HUES6 (cell line): ENCODE data around the gene ACBD5.
A peak's percentile ranks its signal among the peaks of the same experiment; 100 is the strongest.
"Not testable (repeated sequence)": the region's sequence is repeated elsewhere in the genome, so short reads cannot be mapped to it uniquely, and the experiment has no call there.

Source experiments
- H3K27ac ChIP-seq: 2 replicates; pipeline ENCODE4 v1.7.0; 2013; ENCODE audit warnings: low read depth, mild to moderate bottlenecking, low read length, inconsistent platforms
- H3K27me3 ChIP-seq: 2 replicates; pipeline ENCODE4 v1.6.1; 2013; ENCODE audit warnings: low read length; ENCODE audit not compliant: control insufficient read depth, insufficient read depth
- H3K36me3 ChIP-seq: 2 replicates; pipeline ENCODE4 v1.6.1; 2013; ENCODE audit warnings: low read length; ENCODE audit not compliant: control insufficient read depth, insufficient read depth
- H3K4me1 ChIP-seq: 2 replicates; pipeline ENCODE4 v1.6.1; 2013; ENCODE audit warnings: low read length; ENCODE audit not compliant: control insufficient read depth, insufficient read depth
- H3K4me3 ChIP-seq: 2 replicates; pipeline ENCODE4 v1.5.1; 2013; ENCODE audit warnings: low read depth, low read length
- H3K9ac ChIP-seq: one replicate; pipeline ENCODE4 v1.6.1; 2013; ENCODE audit warnings: mild to moderate bottlenecking, low read length
- H3K9me3 ChIP-seq: 2 replicates; pipeline ENCODE4 v1.6.1; 2013; ENCODE audit warnings: low read depth, low read length; ENCODE audit not compliant: control insufficient read depth, insufficient read depth

ACBD5 gene

GRCh38 chr10:27240212-27241009 lies at the start of gene ACBD5:
Gene ACBD5, minus strand, starts transcription at chr10:27240797. Its CDS starts 109 bp downstream, at chr10:27240688.
- H3K9ac ChIP-seq, result peak within 1 kb of the TSS; percentile 73
- H3K4me1 ChIP-seq, result 0 out of 2 replicates have a peak, but pooled peaks cover 7% of the 10 kb centered on the region
- H3K36me3 ChIP-seq, result no peaks in the 10 kb centered on the region
- H3K27me3 ChIP-seq, result no peaks in the 10 kb centered on the region
- H3K4me3 ChIP-seq, result peak within 1 kb of the TSS; percentile 74
- no peaks in the 10 kb centered on the region for H3K9me3 ChIP-seq
- H3K27ac ChIP-seq, result peak within 1 kb of the TSS; percentile 60; the same call in 1 of the 2 replicates

GRCh38 chr10:27285093-27285492 lies 44.5 kb upstream of the ACBD5 start:
- H3K4me3 ChIP-seq, result no peak overlapping the region
- no peak overlapping the region for H3K27ac ChIP-seq
- H3K9me3 ChIP-seq, result no peaks in the 10 kb centered on the region
- no peaks in the 10 kb centered on the region for H3K36me3 ChIP-seq
- no peaks in the 10 kb centered on the region for H3K4me1 ChIP-seq
- H3K9ac ChIP-seq, result no peak overlapping the region
- no peaks in the 10 kb centered on the region for H3K27me3 ChIP-seq

DNA sequence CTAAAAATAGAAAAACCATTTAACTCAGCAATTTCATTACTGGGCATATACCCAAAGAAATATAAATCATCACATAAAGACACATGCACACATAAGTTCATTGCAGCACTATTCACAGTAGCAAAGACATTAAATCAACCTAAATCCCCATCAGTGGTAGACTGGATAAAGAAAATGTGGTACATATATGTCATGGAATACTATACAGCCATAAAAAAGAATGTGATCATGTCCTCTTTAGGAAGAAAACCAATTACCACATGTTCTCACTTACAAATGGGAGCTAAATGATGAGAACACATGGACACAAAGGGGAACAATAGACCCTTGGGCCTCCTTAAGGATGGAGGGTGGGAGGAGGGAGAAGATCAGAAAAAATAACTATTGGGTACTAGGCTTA lies 36.0 kb upstream of the ACBD5 start:
- no peak overlapping the region for H3K9ac ChIP-seq
- no peaks in the 10 kb centered on the region for H3K27me3 ChIP-seq
- no peaks in the 10 kb centered on the region for H3K4me1 ChIP-seq
- no peaks in the 10 kb centered on the region for H3K36me3 ChIP-seq
- no peak overlapping the region for H3K4me3 ChIP-seq
- no peak overlapping the region for H3K27ac ChIP-seq
- H3K9me3 ChIP-seq, result no peaks in the 10 kb centered on the region

DNA sequence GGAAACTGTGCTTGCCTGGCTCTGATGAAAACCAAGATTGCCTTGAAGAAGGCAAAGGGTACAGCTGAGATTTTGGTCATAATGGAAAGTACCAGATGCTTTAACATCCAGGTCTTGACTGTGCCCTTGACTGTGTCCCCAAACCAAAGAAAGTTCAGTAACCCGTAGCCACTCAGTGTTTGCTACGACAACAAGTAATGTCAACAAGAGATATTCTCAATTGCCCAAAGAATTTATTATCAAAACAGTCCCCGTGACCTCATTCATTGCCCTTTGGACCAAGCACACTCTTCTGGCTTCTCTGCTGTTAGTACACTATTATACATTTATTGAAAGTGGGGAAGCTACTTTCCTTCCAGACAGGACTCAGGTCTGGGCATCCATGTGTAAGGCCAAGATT lies 25.4 kb upstream of the ACBD5 start:
- H3K4me1 ChIP-seq, H3K27me3 ChIP-seq, H3K36me3 ChIP-seq, H3K4me3 ChIP-seq, H3K9ac ChIP-seq, H3K27ac ChIP-seq, H3K9me3 ChIP-seq: not testable (repeated sequence)

GRCh38 chr10:27262788-27263187 lies 22.2 kb upstream of the ACBD5 start:
- H3K4me1 ChIP-seq, H3K36me3 ChIP-seq, H3K9me3 ChIP-seq, H3K4me3 ChIP-seq, H3K27ac ChIP-seq, H3K9ac ChIP-seq: not testable (repeated sequence)
- H3K27me3 ChIP-seq, result peaks cover 39% of the 10 kb centered on the region

- H3K36me3 ChIP-seq, result no peaks in the 10 kb centered on the region
- peak overlapping the region; percentile 41 for H3K9ac ChIP-seq
- no peaks in the 10 kb centered on the region for H3K4me1 ChIP-seq
- peaks cover 49% of the 10 kb centered on the region for H3K27me3 ChIP-seq
- H3K9me3 ChIP-seq, result peaks cover 4% of the 10 kb centered on the region; the same call in 1 of the 2 replicates
- H3K4me3 ChIP-seq, result peak overlapping the region; percentile 77
- no peak overlapping the region for H3K27ac ChIP-seq
Measured at GRCh38 chr10:27258838-27259812, 18.5 kb upstream of the ACBD5 start.

DNA sequence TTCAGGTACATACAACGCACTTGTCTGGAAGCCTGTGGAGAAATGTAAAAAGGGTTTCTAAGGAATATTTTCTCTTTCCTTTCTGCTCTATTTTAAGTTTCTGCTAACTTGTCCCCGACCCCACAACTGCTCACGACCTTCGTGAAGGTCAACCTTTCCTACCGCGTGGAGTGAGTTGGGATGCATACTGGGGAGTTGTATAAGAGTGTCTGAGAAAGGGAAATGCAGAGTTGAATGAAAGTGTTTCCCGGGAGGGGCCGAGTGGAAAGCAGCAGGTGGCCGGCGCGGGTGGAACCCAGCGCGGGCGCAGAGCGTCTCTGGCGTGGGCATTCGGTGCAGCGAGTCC lies 17.9 kb upstream of the ACBD5 start:
- Histone ChIP-seq H3K4me1 (no peaks in the 10 kb centered on the region), H3K27ac (no peak overlapping the region), H3K9ac (peak overlapping the region; percentile 27), H3K27me3 (peaks cover 49% of the 10 kb centered on the region), H3K36me3 (no peaks in the 10 kb centered on the region), H3K9me3 (peaks cover 4% of the 10 kb centered on the region; the same call in 1 of the 2 replicates), H3K4me3 (peak overlapping the region; percentile 77)

DNA sequence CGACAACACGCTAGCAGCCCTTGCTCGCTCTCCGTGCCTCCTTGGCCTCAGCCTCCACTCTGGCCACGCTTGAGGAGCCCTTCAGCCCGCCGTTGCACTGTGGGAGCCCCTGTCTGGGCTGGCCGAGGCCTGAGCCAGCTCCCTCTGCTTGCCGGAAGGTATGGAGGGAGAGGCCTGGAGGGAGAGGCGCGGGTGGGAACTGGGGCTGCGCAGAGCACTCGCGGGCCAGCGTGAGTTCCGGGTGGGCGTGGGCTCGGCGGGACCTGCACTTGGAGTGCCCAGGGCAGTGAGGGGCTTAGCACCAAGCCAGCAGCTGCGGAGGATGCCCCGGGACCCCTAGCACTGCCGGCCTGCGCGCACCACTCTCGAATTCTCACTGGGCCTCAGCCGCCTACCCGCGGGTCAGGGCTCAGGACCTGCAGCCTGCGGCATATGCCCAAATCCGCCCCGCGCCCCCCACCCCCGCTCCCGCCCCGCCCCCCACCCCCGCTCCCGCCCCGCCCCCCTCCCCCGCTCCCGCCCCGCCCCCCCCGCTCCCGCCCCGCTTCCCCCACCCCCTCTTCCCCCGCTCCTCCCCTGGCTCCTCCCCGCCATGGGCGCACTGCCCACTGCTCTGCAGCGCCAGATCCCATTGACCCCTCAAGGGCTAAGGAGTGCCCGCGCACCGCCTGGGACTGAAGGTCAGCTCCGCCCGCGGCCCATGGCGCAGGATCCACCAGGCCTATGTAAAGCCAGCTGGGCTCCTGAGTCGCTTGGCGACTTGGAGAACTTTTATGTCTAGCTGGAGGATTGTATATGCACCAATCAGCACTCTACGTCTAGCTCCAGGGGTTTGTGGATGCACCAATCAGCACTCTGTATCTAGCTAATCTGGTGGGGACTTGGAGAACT lies 15.9 kb upstream of the ACBD5 start:
- H3K27me3 ChIP-seq, result peaks cover 48% of the 10 kb centered on the region
- no peaks in the 10 kb centered on the region; the same call in 1 of the 2 replicates for H3K4me1 ChIP-seq
- no peaks in the 10 kb centered on the region for H3K36me3 ChIP-seq
- no peak overlapping the region for H3K4me3 ChIP-seq
- no peak overlapping the region for H3K27ac ChIP-seq
- no peak overlapping the region for H3K9ac ChIP-seq
- H3K9me3 ChIP-seq, result peaks cover 4% of the 10 kb centered on the region; the same call in 1 of the 2 replicates

DNA sequence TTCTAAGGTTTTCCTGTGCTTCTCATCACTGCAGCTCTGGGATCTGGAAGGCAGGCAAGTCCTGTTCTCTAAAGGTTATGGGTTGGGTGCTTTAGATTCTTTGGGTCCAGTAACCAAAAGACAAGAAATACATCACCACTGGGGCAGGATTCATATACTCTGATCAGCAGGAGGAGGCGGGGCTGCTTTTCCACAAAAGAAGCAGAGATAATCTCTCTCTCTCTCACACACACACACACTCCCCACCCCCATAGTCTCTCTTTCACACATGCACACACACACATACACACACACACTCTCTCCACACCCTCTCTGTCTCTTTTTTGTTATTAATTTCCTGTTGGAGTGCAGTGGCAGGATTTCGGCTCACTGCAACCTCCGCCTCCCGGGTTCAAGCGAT lies 13.0 kb upstream of the ACBD5 start:
- H3K36me3 ChIP-seq, result no peaks in the 10 kb centered on the region
- no peak overlapping the region for H3K27ac ChIP-seq
- peaks cover 18% of the 10 kb centered on the region for H3K27me3 ChIP-seq
- H3K9me3 ChIP-seq, result peaks cover 4% of the 10 kb centered on the region; the same call in 1 of the 2 replicates
- H3K9ac ChIP-seq, result no peak overlapping the region
- no peaks in the 10 kb centered on the region; the same call in 1 of the 2 replicates for H3K4me1 ChIP-seq
- H3K4me3 ChIP-seq, result no peak overlapping the region

- H3K27me3 ChIP-seq, result peaks cover 7% of the 10 kb centered on the region
Measured at GRCh38 chr10:27252267-27253000, 11.8 kb upstream of the ACBD5 start.

More at GRCh38 chr10:27252267-27253000, 11.8 kb upstream of the ACBD5 start:
- peak overlapping the region; percentile 60 for H3K4me3 ChIP-seq
- H3K27ac ChIP-seq, result peak overlapping the region; percentile 71; the same call in 1 of the 2 replicates
- no peaks in the 10 kb centered on the region for H3K36me3 ChIP-seq
- peaks cover 4% of the 10 kb centered on the region; the same call in 1 of the 2 replicates for H3K9me3 ChIP-seq
- H3K4me1 ChIP-seq, result no peaks in the 10 kb centered on the region; the same call in 1 of the 2 replicates
- H3K9ac ChIP-seq, result peak overlapping the region; percentile 48
